CD14-positive monocyte (primary cell): ENCODE data around the gene SENP3. TPM values are rescaled to one million over a fixed set of nuclear protein-coding genes. Genes with fewer than 3 reads are reported as not detected.

Experiments used
- DNase-seq, 3 donors: peaks; one replicate each; pipeline ENCODE4 v3.0.0-alpha.2; 2011 to 2022
- H2AFZ ChIP-seq: 2 replicates; pipeline ENCODE4 v1.6.0; 2012; ENCODE audit warnings: mild to moderate bottlenecking, low read depth, low read length, inconsistent platforms; ENCODE audit not compliant: insufficient read depth, poor library complexity, severe bottlenecking
- H3K27ac ChIP-seq, 2 donors: 1 replicate in 1 of 2; 2 replicates in 1 of 2; pipeline ENCODE4 v1.5.1; 2012 to 2013; ENCODE audit warnings: low read length in 2 of 2, control low read depth in 1 of 2, inconsistent platforms in 1 of 2, low read depth in 1 of 2, mild to moderate bottlenecking in 1 of 2
- H3K27me3 ChIP-seq, 2 donors: one replicate each; pipeline versions ENCODE4 v1.6.0 to v1.6.1; 2011 to 2013; ENCODE audit warnings: low read length in 2 of 2; ENCODE audit not compliant: control insufficient read depth in 2 of 2, insufficient read depth in 2 of 2
- H3K36me3 ChIP-seq, 2 donors: replicated peaks in 1 of 2; 1 replicate in 1 of 2; 2 replicates in 1 of 2; pipeline versions ENCODE4 v1.5.1 to v1.6.1; 2012 to 2013; ENCODE audit warnings: low read length in 2 of 2, control low read depth in 1 of 2, inconsistent platforms in 1 of 2, mild to moderate bottlenecking in 1 of 2; ENCODE audit not compliant: insufficient read depth in 2 of 2, control insufficient read depth in 1 of 2
- H3K4me1 ChIP-seq, 2 donors: 1 replicate in 1 of 2; 2 replicates in 1 of 2; pipeline versions ENCODE4 v1.5.1 to v1.6.1; 2012 to 2013; ENCODE audit warnings: low read length in 2 of 2, control low read depth in 1 of 2, inconsistent platforms in 1 of 2, mild to moderate bottlenecking in 1 of 2, moderate library complexity in 1 of 2; ENCODE audit not compliant: insufficient read depth in 2 of 2, control insufficient read depth in 1 of 2
- H3K4me2 ChIP-seq: replicated peaks from 2 replicates; pipeline ENCODE3; 2012; ENCODE audit warnings: low read length, moderate library complexity, mild to moderate bottlenecking; ENCODE audit not compliant: poor library complexity, severe bottlenecking; ENCODE audit errors: extremely low read depth
- H3K4me3 ChIP-seq, 3 experiments: fragments of 200-600 bp in 1 of 3; sonication (generic) in 1 of 3; replicated peaks in 1 of 3; 1 replicate in 2 of 3; 2 replicates in 1 of 3; pipeline ENCODE4 v1.5.1; 2011 to 2013; ENCODE audit warnings: low read length in 3 of 3, mild to moderate bottlenecking in 3 of 3, control low read depth in 2 of 3, low read depth in 2 of 3, inconsistent platforms in 1 of 3, moderate library complexity in 1 of 3
- H3K79me2 ChIP-seq: 2 replicates; pipeline ENCODE4 v1.6.0; 2012; ENCODE audit warnings: mild to moderate bottlenecking, control low read depth, inconsistent platforms, low read length, moderate library complexity; ENCODE audit not compliant: insufficient read depth
- H3K9ac ChIP-seq: 2 replicates; pipeline ENCODE4 v1.6.0; 2017; ENCODE audit warnings: low read length, mild to moderate bottlenecking; ENCODE audit not compliant: insufficient read depth, poor library complexity, severe bottlenecking
- H3K9me3 ChIP-seq, 2 donors: replicated peaks in 1 of 2; 1 replicate in 1 of 2; 2 replicates in 1 of 2; pipeline versions ENCODE4 v1.5.1 to v1.6.1; 2012 to 2013; ENCODE audit warnings: low read length in 2 of 2, control low read depth in 1 of 2; ENCODE audit not compliant: control insufficient read depth in 1 of 2, insufficient read depth in 1 of 2
- H4K20me1 ChIP-seq: 2 replicates; pipeline ENCODE4 v1.6.0; 2012; ENCODE audit warnings: mild to moderate bottlenecking, low read length, control low read depth, moderate library complexity; ENCODE audit not compliant: insufficient read depth
- H3K27ac Mint-ChIP-seq, 7 donors: one replicate each; pipeline ENCODE4 v1.8.0; 2020; ENCODE audit warnings: mild to moderate bottlenecking in 7 of 7, mixed read lengths in 7 of 7, moderate library complexity in 6 of 7, inconsistent platforms in 2 of 7
- H3K27me3 Mint-ChIP-seq, 3 donors: one replicate each; pipeline ENCODE4 v1.8.0; 2021 to 2022; ENCODE audit warnings: low read depth in 3 of 3, mild to moderate bottlenecking in 3 of 3, mixed read lengths in 3 of 3, moderate library complexity in 3 of 3, inconsistent platforms in 1 of 3
- H3K36me3 Mint-ChIP-seq, 2 donors: one replicate each; pipeline ENCODE4 v1.8.0; 2020; ENCODE audit warnings: mixed read lengths in 2 of 2, inconsistent platforms in 1 of 2, mild to moderate bottlenecking in 1 of 2
- H3K4me1 Mint-ChIP-seq: one replicate; pipeline ENCODE4 v1.8.0; 2020; ENCODE audit warnings: mild to moderate bottlenecking, mixed read lengths
- H3K4me3 Mint-ChIP-seq, 2 donors: one replicate each; pipeline ENCODE4 v1.8.0; 2020; ENCODE audit warnings: mild to moderate bottlenecking in 2 of 2, mixed read lengths in 2 of 2, moderate library complexity in 1 of 2
- H3K9me3 Mint-ChIP-seq, 7 donors: one replicate each; pipeline ENCODE4 v1.8.0; 2020 to 2022; ENCODE audit warnings: mixed read lengths in 7 of 7, mild to moderate bottlenecking in 6 of 7, moderate library complexity in 6 of 7, inconsistent platforms in 2 of 7
- WGBS: methylation state at CpG from one replicate; pipeline ENCODE4 v1.1.5; 2013; ENCODE audit warnings: missing lambda C conversion rate; ENCODE audit not compliant: insufficient coverage; 5-methylcytosine and 5-hydroxymethylcytosine counted together
- intact Hi-C, 2 donors: fragments of 100-400 bp; cut with micrococcal nuclease; formaldehyde crosslinking; loops; one replicate each; pipeline versions ENCODE4 v1.15.0 to v1.15.1; 2023
- polyA plus RNA-seq, 3 donors: library from polyadenylated mRNA; depleted of rRNA in 1 of 3; unstranded in 2 of 3; stranded (reverse) in 1 of 3; fragments of 300-500 nt in 2 of 3; fragments of >200 nt in 1 of 3; fragmentation: Illumina TruSeq in 2 of 3; gene quantifications; 1 replicate in 2 of 3; 2 replicates in 1 of 3; pipeline ENCODE4 v1.2.3, GENCODE V29; 2012 to 2021
- TF ChIP-seq, protein P1 (sequence below): fragments of 200-600 bp; IDR thresholded peaks from one replicate; pipeline ENCODE4 v1.8.0; 2022; ENCODE audit warnings: antibody characterized with exemption, mild to moderate bottlenecking

Gene SENP3
- polyA plus RNA-seq, 3 donors = 2.9 to 140 (median 5.6) TPM

DNA sequence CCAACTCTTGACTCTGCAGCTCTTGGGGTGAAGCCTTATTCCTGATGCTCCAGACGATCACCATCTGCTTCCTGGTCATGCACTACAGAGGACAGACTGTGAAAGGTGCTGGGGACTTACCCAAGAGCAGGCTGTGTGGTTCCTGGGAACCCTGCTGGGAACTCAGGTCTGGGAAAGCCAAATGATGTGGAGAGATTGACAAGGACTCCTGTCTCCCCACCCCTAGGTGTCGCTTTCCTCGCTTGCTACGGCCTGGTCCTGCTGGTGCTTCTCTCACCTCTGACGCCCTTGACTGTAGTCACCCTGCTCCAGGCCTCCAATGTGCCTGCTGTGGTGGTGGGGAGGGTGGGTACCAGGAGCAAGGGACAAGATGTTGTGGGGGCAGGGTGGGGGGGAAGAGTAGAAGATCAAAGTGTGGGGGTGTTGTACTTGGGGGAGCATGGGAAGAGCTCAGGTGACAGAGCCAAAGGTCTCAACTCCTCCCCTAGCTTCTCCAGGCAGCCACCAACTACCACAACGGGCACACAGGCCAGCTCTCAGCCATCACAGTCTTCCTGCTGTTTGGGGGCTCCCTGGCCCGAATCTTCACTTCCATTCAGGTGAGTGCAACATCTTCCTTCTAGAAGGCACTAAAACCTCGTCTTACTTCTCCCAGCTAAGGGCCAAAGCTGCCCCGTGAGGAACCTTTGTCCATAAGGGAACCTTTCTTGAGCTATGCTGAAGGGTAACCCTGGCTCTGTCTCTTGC, 25.1 kb downstream of the SENP3 start:
- no peak overlapping the region for H3K9ac ChIP-seq
- peaks cover 63 to 75% of the 10 kb centered on the region in 2 donors for H3K4me1 ChIP-seq
- peak overlapping the region in 1 of 2 donors; percentile 76 for H3K27ac ChIP-seq
- H3K36me3 ChIP-seq = peaks cover 34 to 37% of the 10 kb centered on the region in 2 donors
- H3K27me3 ChIP-seq = no peaks in the 10 kb centered on the region
- H3K9me3 ChIP-seq = no peaks in the 10 kb centered on the region
- H4K20me1 ChIP-seq = peaks cover 31% of the 10 kb centered on the region
- H3K4me2 ChIP-seq = peak overlapping the region; percentile 66
- TF ChIP-seq, protein P1, sequence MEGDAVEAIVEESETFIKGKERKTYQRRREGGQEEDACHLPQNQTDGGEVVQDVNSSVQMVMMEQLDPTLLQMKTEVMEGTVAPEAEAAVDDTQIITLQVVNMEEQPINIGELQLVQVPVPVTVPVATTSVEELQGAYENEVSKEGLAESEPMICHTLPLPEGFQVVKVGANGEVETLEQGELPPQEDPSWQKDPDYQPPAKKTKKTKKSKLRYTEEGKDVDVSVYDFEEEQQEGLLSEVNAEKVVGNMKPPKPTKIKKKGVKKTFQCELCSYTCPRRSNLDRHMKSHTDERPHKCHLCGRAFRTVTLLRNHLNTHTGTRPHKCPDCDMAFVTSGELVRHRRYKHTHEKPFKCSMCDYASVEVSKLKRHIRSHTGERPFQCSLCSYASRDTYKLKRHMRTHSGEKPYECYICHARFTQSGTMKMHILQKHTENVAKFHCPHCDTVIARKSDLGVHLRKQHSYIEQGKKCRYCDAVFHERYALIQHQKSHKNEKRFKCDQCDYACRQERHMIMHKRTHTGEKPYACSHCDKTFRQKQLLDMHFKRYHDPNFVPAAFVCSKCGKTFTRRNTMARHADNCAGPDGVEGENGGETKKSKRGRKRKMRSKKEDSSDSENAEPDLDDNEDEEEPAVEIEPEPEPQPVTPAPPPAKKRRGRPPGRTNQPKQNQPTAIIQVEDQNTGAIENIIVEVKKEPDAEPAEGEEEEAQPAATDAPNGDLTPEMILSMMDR = no peak
- H3K4me1 Mint-ChIP-seq = peaks cover 48% of the 10 kb centered on the region
- H3K27ac Mint-ChIP-seq = peak overlapping the region; percentile 71 to 91 (median 83)
- peaks cover 56% of the 10 kb centered on the region for H3K79me2 ChIP-seq
- H2AFZ ChIP-seq = no peak overlapping the region
- WGBS = 77% methylated on average over 5 of the region's 9 CpGs
- H3K9me3 Mint-ChIP-seq = peaks cover 0 to 4% (median 0%) of the 10 kb centered on the region in 7 donors
- H3K4me3 Mint-ChIP-seq = peak overlapping the region; percentile 31 to 52
- H3K4me3 ChIP-seq = peak overlapping the region in 1 of 3 experiments; percentile 58
- intact Hi-C loops = loop anchor here in 1 of 2 donors (5.0 kb wide), 1 partner anchor 85 kb away; no protein-coding TSS in a partner anchor
- DNase-seq = no peak
- H3K36me3 Mint-ChIP-seq = peaks cover 41 to 57% of the 10 kb centered on the region in 2 donors
- peaks cover 0 to 2% (median 2%) of the 10 kb centered on the region in 3 donors for H3K27me3 Mint-ChIP-seq

DNA sequence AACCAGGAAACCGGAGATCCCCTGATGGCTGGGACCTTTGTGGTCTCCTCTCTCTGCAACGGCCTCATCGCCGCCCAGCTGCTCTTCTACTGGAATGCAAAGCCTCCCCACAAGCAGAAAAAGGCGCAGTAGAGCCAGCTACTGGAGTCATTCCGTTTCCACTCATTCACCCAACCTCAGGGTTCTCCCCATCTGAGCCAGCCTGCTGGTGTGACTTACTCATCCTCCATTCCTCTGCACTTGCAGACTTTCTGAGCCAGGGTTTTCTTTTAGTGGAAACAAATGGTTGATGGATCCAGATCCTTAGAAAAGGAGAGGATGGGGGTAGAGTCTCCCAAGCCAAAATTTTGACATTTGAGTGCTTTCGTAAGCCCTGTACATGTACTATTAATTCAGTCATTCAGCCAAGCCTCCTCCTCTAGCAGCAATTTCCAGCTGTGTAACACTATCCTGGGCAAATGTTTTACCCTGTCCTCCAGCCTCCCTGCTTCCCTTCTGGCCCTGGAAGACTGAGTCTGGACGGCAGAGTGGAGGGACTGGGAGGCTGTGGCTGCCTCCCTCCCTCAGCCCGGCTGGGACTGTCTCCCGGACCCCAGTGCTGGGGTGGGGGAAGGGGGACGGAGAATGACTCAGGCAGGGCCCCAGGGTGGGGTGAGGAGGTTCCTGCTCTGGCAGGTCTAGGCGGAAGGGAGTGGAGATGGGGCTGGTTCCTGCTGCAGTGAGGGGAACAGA, 25.9 kb downstream of the SENP3 start:
- peak overlapping the region; percentile 66 for H3K4me2 ChIP-seq
- H3K9me3 ChIP-seq = no peaks in the 10 kb centered on the region
- peak overlapping the region in 1 of 3 experiments; percentile 58 for H3K4me3 ChIP-seq
- Mint-ChIP-seq H3K9me3 (peaks cover 0 to 4% (median 0%) of the 10 kb centered on the region in 7 donors), H3K36me3 (peaks cover 42 to 57% of the 10 kb centered on the region in 2 donors), H3K4me3 (peak overlapping the region; percentile 32 to 52), H3K4me1 (peaks cover 40% of the 10 kb centered on the region), H3K27ac (peak overlapping the region; percentile 70 to 91 (median 86)), H3K27me3 (peaks cover 0 to 2% (median 2%) of the 10 kb centered on the region in 3 donors)
- WGBS = 73% methylated on average over 6 of the region's 12 CpGs
- peak overlapping the region; percentile 40 for H3K9ac ChIP-seq
- intact Hi-C loops = loop anchor here (2.0 to 5.0 kb wide), 3 partner anchors 15 to 85 kb away; no protein-coding TSS in a partner anchor
- H3K36me3 ChIP-seq = peaks cover 42 to 44% of the 10 kb centered on the region in 2 donors
- peaks cover 55 to 68% of the 10 kb centered on the region in 2 donors for H3K4me1 ChIP-seq
- no peaks in the 10 kb centered on the region for H3K27me3 ChIP-seq
- H2AFZ ChIP-seq = no peak overlapping the region
- peaks cover 23% of the 10 kb centered on the region for H4K20me1 ChIP-seq
- peaks cover 49% of the 10 kb centered on the region for H3K79me2 ChIP-seq
- H3K27ac ChIP-seq = peak overlapping the region; percentile 57 to 76
- DNase-seq = peak in 2 of 3 donors; percentile 50
- TF ChIP-seq, protein P1 = no peak
